Stimulated activated CD4-positive, alpha-beta T cell treated with anti-CD3 and anti-CD28 coated beads, TNF-alpha, amount 100 ng/mL, for 4 hours (primary cell): Measurements from ENCODE around the gene STX1A.

Experiments used
- DNase-seq, 3 experiments: peaks; one replicate each; pipeline ENCODE4 v3.0.0-alpha.2; 2020; ENCODE audit warnings: low read depth in 3 of 3

STX1A gene

DNA sequence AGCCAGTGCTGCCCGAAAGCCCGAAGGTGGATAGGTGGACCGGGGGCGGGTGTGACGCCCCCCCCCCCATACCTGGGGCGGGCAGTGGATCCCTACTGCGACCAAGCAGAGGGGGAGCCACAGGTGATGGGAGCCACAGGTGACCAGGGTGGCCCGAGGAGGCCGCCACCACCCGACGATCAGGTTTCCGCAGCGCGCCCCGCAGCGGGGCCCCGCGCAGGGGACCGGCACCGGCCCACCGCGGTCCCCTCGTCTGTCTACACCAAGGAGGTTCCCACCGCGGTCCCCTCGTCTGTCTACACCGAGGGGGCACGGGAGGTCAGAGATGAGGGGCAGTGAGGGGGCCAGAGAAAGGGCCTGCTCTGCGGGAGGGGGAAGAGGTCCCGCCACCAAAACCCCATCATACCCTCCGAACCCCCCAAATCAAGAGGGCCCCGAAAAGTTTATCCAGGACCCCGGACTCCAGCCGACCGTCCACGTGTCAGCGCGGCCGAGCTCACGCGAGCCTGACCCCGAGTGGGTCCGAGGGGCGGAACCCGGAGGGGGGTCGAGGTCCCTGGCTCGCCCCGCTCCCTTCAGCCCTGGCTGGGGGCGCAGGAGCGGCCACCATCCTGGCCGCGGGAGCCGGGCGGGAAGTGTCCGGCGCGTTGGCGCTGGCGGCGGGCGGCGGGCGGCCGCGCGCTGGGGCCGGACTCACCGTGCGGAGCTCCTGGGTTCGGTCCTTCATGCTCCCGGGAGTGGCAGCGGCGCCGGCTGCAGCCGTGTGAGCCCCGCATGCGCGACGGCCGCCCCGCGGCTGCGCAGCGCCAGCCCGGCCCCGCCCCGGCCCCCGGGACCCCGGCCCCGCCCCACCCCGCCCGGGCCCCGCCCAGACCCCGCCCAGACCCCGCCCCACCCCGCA is at the start of gene STX1A:
TSS of gene STX1A (minus strand) at position 765 of the 901 bp plus-strand sequence. CDS start at position 727, 38 bp downstream.
- peak; percentile 50 to 63 (median 52) for DNase-seq

DNA sequence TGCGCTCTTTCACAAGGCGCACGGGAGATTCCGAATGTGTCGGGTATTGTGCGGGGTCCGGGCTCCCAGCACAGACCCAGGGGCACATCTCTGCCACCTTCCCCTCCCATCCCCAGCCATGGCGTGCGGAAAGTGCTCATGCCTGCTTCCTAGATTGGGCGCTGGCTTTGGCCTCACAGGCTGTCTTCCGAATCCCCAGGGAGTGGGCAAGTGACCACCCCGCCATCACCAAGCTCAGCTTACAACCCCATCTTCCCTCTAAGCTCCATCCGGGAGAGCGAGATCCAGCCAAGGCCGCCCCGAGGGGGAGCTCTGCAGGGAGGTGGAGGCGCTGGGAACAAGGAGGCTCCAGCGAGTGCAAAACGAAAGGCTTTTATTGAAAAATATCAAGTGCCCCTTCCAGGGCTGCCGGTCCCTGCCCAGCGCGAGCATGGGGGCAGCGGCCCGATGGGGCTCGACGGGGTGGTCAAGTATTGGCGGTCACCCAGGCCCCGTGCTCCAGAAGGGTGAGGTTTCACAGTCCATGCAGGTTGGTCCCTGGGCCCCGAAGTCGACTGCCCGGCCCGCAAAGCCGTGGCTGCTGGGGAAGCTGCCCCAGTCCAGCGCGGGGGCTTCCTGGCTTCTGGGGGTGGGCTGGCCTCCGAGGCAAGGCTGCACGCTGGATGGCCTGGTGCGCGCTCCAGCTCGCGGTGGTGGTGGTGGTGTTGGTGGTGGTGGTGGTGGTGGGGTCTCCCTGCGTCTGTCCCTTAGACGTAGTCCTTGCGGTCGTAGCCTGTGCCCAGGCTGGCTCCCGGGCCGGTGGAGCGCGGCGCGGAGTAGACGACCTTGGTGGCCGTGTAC is 49.4 kb upstream of the STX1A start:
- DNase-seq: no peak

DNA sequence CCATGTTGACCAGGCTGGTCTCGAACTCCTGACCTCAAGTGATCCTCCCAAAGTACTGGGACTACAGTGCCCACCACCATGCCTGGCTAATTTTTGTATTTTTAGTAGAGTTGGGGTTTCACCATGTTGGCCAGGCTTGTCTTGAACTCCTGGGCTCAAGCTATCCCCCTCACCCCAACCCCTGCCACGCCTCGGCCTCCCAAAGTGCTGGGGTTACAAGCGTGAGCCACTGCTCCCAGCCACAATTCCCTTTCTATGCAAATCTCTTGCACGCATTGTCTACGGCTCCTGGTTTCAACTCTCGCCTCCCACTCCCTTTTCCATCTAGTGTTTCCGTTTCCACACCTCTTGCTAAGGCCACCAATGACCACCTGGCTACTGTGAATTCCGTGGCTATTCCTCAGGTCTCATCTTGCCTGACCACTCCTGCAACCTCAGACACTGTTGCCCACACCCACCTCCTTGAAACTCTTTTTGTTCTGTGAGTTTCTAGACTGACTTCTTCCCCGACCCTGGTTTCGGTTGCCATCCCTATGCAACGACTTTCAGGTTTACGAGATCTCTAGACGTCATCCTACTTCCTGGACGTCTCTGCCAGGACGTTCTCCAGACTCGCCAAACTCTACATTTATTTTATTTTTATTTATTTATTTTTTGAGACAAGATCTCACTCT is 47.2 kb upstream of the STX1A start:
- DNase-seq: no peak

DNA sequence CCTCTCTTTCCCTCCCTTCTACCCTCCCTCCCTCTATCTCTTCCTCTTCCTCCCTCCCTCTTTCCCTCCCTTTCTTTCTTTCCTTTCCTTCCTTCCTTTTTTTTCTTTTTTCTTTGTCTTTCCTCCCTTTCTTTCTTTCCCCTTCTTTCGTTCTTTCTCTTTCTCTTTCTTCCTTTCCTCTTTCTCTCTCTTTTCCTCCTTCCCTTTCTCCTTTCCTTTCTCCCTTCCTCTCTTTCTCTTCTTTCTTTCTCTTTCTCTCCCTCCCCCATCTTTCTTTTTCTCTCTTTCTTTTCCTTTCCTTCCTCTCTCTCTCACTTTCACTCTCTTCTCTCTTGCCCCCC is 43.2 kb upstream of the STX1A start:
- DNase-seq: no peak

DNA sequence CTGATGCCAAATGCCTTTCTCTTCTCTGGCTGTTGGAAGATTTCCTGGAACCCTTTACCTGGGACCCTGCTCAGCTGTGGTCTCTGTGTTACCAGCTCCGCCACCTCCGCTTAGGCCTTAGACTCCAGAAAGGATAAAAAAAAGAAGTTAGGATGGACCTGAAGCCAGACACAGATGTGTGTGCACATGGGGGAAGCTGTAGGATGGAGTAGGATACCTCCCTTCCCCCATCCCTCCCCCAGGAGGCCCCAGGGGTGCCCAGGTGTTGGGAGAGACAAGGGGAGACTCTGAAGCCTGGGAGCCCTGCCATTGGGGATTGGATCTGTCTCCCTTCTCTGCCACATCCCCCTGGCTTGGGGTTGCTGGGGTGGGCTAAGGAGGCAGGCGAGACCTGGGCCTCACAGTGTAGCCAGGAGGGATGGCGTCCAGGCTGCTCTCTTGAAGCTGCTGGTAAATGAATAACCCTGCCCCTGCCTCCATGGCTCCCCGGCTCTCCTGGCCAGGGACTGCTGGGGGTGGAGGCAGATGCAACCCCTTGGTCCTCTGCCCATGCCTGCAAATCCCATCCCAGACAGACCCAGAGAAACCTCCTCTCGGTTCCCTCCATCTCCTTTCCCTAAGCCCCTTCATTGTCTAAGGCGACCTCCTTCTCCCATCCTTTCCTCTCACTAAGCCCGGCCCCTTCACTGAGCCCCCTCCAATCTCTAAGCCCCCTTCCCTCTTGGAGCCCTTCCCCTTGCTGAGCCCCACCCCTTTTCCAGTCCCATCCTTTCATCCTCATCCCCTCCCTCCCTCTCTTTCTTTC is 42.6 kb upstream of the STX1A start:
- no peak for DNase-seq

DNA sequence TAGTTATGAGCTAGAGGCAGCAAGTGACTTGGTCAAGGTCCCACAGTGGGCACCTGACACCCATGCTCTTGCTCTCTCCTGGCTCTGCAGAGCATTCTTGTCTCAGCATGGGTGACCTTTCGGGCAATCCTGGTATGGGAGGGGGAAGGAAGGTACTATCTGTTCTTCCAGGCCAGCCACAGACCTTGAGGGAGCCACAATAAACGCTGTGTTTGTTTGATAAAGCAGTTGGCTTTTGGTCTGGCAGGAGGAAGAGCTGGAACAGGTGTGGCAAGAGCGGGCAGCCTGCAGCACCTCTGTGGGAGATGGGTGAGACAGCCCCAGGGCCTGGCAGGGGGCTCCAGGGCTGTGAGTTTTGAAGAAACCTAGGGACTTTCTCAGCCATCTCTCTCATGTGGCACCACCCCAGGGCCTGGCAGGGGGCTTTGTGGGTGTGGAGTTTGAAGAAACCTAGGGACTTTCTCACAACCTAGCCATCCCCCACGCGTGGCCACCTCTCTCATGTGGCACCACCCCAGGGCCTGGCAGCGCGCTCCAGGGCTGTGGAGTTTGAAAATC is 39.2 kb upstream of the STX1A start:
- no peak for DNase-seq

DNA sequence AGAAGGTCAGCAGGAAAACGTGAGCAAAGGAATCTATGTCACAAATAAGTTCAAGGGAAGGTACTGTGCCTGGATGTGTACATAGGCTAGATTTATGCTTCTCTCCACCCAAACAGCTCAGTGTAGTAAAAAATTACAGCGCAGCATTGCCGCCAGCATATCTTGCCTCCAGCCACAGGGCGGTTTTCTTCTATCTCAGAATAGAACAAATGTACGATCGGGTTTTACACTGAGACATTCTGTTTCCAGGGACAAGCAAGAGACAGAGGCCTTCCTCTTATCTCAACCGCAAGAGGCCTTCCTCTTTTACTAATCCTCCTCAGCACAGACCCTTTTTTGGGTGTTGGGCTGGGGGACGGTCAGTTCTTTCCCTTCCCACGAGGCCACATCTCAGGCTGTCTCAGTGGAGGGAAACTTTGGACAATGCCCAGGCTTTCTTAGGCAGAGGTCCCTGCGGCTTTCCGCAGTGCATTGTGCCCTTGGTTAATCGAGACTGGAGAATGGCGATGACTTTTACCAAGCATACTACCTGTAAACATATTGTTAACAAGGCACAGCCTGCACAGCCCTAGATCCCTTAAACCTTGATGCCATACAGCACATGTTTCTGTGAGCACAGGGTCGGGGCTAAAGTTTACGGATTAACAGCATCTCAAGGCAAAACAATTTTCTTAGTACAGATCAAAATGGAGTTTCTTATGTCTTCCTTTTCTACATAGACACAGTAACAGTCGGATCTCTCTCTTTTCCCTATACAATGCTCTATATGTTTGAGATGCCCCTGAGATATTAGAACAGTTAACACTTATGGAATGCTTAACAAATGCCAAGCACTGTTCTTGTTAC is 30.7 kb upstream of the STX1A start:
- DNase-seq: no peak

DNA sequence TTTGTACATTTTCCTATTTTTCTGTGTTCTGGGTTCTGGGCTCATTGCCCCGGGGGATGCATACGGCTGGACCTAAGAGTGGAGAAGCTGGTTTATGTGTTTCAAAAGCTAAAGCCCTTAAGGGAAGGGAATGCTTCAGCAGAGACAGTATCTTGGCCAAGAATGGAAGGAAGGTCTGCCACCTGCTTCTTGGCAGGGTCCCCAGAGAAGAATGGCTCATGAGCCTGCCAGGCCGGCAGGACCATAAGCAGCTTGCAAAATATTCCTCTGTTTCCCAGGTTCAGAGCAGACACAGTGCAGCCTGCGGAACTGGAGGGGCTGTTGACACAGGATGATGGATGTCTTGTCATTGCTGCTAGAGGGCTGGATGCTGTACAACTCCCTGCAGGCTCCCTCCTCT is 26.9 kb upstream of the STX1A start:
- no peak for DNase-seq

DNA sequence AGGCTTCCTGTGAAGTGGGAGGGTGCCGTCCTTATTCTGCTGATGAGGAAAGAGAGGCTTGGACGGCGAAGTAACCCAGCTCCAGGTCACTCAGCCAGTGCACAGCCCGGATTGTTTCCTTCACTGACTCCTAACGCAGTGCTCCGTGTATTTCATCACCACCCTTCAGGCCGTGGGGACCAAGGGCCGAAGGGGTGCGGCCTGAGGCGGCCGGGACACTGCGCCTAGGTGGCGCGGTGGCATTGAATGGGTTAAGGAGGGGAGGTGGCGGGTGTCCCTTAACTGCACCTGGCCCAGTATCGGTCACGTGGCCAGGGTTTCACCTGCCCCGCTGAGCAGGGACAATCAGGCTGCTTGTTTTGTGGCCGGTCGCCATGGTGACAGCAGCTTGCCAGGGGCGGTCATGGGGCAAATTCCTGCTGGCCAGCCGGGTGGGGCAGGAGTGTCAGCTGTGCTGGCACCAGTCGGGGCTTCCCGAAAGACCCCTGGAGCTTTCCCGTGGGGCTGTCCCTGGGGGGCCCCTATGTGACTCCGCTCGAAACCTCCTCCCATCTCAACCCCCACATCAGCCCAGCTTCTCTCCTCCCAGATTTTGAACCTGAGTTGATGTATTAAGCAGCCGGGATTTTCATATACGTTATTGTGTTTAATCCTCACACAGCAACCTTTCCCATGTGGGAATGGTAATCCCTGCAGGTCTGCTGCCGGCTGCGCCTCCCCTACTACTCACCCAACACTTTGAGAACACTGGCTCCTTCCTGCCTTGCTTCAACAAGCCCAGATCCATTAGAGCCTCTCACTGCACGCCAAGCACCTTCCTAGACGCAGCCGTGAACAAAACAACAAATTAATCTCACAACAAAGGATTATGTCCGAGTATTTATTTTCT is 23.5 kb upstream of the STX1A start:
- no peak for DNase-seq

DNA sequence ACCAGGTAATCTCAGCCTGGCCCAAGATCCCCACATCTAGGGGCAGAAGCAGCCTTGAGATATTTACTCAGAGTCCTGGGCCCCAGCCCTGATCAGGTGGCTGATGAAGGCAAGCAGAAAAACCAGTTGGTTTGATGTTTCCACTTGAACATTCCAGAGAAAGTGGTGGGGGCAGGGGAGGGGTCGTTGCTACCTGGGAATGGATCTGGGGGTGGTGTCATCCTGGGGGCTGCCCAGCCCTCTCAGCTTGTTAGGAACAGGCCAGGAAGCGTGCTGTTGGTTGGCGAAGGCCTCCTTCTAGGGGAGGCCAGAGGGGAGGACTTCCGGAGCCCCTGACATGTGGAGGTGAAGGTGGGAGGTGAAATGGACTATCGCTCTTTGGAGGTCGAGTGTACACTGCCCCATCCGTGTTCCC is 22.9 kb upstream of the STX1A start:
- no peak for DNase-seq

DNA sequence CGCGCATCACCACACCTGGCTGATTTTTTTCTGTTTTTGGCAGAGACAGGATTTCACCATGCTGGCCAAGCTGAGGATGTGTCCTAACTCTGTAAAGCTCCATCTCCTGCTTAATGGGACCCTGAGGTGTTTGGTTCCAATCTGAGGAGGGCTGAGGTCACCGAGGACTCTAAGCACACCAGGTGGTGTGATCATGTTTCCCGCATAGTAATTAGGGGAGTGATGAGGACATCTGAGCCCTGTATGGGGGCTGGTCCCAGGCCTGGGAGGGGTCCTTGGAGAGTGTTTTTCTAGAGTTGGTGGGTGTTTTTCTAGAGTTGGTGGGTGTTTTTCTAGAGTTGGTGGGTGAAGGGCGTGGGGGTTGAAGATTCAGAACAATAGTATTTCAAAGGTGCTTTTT is 22.1 kb upstream of the STX1A start:
- DNase-seq: no peak

DNA sequence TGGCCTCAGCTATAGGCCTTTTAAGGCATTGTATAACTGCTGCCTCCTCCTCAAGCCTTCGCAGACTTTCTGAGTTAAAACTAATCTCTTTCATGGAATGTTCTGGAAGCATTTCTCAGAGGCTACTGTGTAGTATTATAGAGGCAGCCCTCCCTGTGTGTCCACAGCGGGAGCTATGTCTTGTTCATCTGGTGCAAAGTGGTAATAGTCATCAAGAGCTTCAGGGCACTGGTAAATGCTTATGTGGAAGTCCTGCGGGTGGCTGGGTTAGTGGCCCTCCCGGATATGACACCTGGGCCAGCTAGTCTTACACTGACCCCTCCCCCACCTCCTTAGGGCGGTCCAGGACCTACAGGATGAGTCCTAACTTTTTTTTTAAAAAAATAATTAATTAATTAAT is 21.3 kb upstream of the STX1A start:
- no peak for DNase-seq

DNA sequence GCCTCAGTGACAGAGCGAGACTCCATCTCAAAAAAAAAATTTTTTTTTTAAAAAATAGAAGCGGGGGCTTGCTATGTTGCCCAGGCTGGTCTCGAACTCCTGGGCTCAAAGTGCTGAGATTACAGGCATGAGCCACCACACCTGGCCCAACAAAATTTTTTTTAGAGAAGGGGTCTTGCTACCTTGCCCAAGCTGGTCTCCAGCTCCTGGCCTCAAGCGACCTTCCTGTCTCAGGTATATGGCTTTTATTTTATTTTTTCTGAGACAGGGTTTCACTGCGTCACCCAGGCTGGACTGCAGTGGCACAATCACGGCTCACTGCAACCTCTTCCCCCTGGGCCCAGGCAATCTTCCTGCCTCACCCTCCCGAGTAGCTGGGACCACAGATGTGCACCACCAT is 20.7 kb upstream of the STX1A start:
- DNase-seq: no peak

DNA sequence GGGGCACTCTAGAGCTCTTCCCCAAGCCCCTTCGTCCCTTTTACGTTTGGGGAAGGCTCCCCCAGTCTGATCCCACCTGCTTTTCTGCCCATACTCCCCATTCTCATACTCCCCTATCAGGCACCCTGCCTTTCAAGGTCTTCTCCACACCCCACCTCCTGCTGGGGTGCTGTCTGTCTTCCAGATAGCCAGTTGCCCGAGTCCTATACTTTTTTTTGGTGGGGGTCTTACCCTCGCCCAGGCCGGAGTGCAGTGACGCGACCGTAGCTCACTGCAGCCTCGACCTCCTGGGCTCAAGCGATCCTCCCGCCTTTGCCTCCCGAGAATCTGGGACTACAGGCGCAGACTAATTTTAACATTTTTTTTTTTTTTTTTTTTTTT is 19.9 kb upstream of the STX1A start:
- no peak for DNase-seq

DNA sequence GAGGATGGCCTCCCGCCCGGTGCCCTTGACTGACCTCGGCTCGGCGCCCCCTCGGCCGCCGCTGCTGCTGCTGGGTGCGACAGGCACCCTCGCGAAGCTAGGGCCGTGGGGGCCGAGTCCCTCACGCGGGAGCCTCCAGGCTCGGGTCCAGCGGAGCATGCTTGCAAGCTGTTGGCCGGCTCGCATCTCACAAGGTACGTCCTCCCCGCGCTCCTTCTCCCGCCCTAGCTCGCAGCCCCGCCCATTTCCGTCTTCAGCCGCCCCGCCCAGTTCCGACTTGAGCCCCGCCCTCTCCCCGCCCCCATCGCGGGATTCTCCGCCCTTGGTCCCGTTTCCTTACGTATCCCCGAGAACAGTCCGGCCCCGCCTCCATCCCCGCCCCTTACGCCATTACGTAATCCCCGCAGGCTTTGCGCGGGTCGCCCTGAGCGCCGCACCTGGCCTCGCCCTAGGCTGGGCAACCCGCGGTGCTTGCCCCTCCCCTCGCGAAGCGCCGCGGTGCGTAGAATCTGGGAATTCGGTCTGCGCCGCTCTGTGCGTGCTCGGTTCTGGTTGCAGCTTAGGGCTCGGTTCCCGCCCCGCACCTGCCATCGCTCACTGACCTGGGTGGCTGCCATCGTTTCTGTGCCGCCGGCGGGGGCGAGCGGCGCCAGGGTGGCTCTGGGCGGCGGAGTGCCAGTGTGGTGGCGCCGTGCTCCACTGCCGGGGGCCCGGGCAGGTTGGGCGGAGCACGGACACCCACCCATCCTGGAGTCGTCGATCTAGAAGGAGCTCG is 19.3 kb upstream of the STX1A start, which contains the start of gene ABHD11:
TSS of gene ABHD11 (minus strand) at position 191 of the 775 bp plus-strand sequence. CDS start at position 159, 32 bp downstream.
- peak; percentile 99 to 100 (median 99) for DNase-seq

DNA sequence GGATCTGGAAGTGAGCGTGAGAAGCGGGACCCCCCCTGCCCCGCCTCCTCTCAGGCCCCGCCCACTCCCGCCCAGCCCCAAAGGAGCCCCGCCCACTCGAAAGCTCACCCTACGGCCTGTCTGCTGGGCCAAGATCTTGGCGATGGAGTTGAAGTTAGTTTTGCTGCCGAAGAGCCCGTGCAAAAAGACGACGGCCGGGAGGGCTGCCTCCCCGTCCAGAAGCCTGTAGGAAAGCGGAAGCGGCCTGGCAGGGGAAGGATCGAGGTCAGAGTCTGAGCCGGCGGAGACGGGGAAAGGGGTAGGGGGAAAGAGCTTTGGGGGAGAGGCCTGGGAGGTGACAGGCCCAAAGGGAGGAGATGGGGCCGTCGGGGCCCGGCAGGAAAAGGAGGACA is 18.7 kb upstream of the STX1A start:
- peak; percentile 48 to 57 (median 51) for DNase-seq

DNA sequence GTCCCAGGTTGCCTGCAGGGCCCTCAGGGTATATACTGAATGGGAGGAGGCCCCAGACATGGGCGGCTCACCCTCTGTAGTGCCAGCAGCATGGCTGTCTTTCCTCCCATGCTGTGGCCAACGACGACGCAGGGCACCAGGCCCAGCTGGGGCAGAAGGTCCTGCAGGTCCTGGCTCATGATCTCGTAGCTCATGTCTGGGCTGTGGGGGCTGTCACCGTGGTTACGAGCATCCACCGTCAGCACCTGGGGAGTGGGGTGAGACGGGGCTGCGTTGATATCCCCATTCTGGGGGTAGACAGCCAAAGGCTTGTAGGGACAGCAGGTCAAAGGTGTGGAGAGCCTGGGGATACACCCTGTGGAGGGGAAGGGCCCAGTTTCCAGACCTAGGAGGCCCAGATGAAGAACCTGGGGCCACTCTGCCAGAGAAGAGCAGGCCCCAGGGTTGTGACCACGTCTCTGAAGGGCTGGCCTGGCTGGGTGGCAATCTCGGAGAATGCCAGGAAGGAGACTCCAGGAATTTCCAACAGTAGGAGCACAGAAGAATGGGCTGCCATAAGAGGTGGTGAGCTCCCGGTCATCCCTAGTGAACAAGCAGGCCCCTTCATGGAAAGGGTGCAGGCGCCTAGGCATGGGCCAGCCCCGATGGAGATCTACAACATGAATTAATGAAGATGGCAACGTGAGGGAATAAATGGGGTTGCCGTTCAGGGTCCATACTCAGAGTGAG is 18.2 kb upstream of the STX1A start:
- no peak for DNase-seq

DNA sequence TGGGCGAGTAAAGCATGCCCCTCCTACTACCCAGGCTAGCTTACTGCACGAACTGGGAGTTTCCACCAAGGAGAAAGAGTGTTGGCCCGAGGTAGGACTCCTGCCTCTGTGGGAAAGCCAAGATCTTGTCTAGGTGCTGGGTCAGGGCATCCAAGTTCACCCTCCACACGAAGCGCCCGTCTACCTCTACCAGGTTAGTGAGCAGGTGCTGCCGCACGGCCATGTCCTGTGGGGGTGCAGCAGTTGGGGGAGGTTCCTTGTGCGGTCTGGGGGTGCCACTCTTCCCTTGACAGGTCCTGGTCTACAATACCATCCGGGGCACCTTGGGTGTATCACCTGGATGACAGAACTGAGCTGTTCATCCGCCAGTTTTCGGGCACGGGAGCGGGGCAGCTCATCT is 17.4 kb upstream of the STX1A start:
- no peak for DNase-seq
